H1 (cell line): ENCODE results near the gene NDUFA6. TPM values are rescaled to one million over a fixed set of nuclear protein-coding genes. Genes with fewer than 3 reads are reported as not detected.

Experiments
- GABPA ChIP-seq: IDR thresholded peaks from 2 replicates; pipeline ENCODE4 v1.6.1; 2011; ENCODE audit warnings: mild to moderate bottlenecking, low read length, moderate library complexity, borderline replicate concordance; ENCODE audit not compliant: insufficient read depth
- JUN ChIP-seq: IDR thresholded peaks from 2 replicates; pipeline ENCODE4 v1.6.1; 2011; ENCODE audit warnings: low read depth, mild to moderate bottlenecking, improper control_type of control experiment, low read length
- TAF7 ChIP-seq: optimal IDR thresholded peaks from 2 replicates; pipeline ENCODE3; 2011; ENCODE audit warnings: low read depth, mild to moderate bottlenecking, inconsistent platforms, low read length, moderate library complexity, borderline replicate concordance
- polyA plus RNA-seq, 7 experiments: library from polyadenylated mRNA; depleted of rRNA in 3 of 7; stranded (reverse) in 5 of 7; unstranded in 2 of 7; fragments of >200 nt in 5 of 7; fragments of 200-250 nt in 2 of 7; gene quantifications; 1 replicate in 5 of 7; 2 replicates in 1 of 7; 4 replicates in 1 of 7; pipeline versions ENCODE4 v1.2.1 to v1.2.3, GENCODE V29; 2011 to 2013; ENCODE audit warnings: missing spikeins in 2 of 7, mixed read lengths in 2 of 7
- total RNA-seq: library from RNA; stranded (reverse); fragmentation: NEBNext Ultra II Directional; extraction: Animal tissue kit (Norgen Biotek cat#: 25700); gene quantifications from 2 replicates; pipeline ENCODE4 v1.2.1, GENCODE V29; 2021
- TF ChIP-seq, protein P1 (sequence below): IDR thresholded peaks from 2 replicates; pipeline ENCODE4 v1.6.1; 2012; ENCODE audit warnings: low read length, inconsistent platforms

Gene NDUFA6
- total and polyA plus RNA-seq, 2 of the 8 experiments (the other 6 are each of a cell fraction or from before 2014, with no cell fraction given), result 76.2 to 105 TPM

DNA sequence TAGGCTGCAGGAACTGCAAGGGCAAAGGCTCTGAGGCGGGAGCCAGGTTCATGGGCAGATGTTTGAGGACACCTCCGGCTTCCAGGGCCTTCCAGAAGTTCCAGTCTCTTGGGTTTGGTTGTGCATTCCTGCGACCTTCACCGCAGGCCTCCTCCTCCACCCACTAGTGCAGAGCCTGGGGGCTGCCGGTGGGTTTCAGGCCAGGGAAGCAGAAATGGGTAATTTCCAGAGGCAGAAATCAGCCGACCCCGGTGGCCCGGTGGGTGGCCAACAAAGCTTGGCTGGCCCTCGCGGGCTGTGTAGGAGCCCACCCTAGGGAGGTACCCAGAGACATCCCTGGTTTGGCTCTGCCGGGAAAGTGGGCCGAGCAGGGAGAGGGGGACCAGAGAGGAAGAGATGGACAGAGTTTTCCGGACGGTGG lies 16.9 kb downstream of the NDUFA6 start (continued):
- TF ChIP-seq TAF7, result no peak
- TF ChIP-seq JUN, result no peak
- no peak for TF ChIP-seq GABPA
- TF ChIP-seq, protein P1, sequence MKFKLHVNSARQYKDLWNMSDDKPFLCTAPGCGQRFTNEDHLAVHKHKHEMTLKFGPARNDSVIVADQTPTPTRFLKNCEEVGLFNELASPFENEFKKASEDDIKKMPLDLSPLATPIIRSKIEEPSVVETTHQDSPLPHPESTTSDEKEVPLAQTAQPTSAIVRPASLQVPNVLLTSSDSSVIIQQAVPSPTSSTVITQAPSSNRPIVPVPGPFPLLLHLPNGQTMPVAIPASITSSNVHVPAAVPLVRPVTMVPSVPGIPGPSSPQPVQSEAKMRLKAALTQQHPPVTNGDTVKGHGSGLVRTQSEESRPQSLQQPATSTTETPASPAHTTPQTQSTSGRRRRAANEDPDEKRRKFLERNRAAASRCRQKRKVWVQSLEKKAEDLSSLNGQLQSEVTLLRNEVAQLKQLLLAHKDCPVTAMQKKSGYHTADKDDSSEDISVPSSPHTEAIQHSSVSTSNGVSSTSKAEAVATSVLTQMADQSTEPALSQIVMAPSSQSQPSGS, result no peak
